ENCODE data around the gene MKNK2. TPM values are rescaled to one million over a fixed set of nuclear protein-coding genes. Genes with fewer than 3 reads are reported as not detected.

The MKNK2 gene
- polyA plus RNA-seq, 1 donor from 2014 or later, result 27.6 TPM

DNA sequence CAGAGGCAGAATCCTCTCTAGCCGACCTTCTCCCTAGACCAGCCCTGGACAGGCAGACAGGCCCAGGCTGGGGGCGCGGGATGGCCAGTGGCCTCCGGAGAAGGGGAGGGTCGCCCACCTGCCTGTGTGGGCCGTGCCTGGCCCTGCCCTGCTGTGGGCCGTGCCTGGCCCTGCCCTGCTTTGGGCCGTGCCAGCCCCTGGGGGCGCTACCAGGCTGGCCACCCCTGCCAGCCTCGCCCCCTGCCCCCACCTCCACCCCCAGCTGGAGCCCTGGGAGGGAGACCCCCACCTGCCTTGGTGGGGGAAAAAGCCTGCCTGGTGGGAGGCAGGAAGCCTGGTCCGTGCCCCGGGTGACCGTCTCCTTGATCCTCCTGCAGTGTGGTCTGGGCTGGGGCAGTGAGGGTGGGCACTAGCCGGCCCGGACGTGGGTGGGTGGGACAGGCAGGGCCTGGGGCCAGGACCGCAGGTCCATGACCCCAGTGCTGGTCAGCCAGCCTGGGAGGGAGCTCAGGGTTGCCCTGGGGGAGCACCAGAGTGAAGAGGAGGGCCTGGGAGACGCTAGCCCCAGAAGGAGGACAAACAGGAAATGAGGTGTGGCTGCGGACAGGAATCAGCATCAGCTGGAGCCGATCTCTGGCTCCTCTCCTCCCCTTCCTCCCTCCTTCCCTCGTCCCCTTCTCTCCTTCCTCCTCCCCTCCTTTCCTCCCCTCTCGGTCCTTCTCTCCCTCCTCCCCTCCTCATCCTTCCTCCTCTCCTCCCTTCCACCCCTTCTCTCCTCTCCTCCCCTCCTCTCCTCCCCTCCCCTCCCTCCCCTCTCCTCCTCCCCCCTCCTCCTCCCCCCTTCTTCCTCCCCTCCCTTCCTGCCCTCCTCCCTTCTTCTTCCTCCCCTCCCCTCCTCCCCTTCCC lies 5.1 kb upstream of the MKNK2 start:
- Histone ChIP-seq H3K4me3 (ENCODE audit: low read length) (no peak overlapping the region), H3K9ac (ENCODE audit: low read length) (peak overlapping the region; percentile 41), H3F3A (ENCODE audit: insufficient read depth, low read length, poor library complexity, severe bottlenecking) (no peaks in the 10 kb centered on the region), H3K9me3 (ENCODE audit: low read length) (no peaks in the 10 kb centered on the region), H4K20me1 (ENCODE audit: insufficient read depth) (no peaks in the 10 kb centered on the region), H3K27ac (ENCODE audit: low read length) (no peak overlapping the region), H3K27me3 (ENCODE audit: insufficient read depth, low read depth, low read length) (no peaks in the 10 kb centered on the region), H3K36me3 (ENCODE audit: insufficient read depth, low read length) (no peaks in the 10 kb centered on the region), H3K4me2 (ENCODE audit: low read length) (no peak overlapping the region), H3K9me2 (ENCODE audit: insufficient read depth, low read length) (no peaks in the 10 kb centered on the region), H3K79me2 (replicated peaks; ENCODE audit: insufficient read depth, low read length) (no peaks in the 10 kb centered on the region), H2AFZ (ENCODE audit: low read depth, low read length) (no peak overlapping the region)
- TF ChIP-seq SMC3 (conservative IDR thresholded peaks at IDR 0.05; ENCODE audit: poor library complexity) (no peak), TAF1 (IDR thresholded peaks at IDR 0.05; ENCODE audit: low read depth) (no peak), CTCF (IDR thresholded peaks at IDR 0.05; ENCODE audit: poor library complexity, severe bottlenecking) (no peak), REST (IDR thresholded peaks at IDR 0.05; ENCODE audit: borderline replicate concordance) (no peak), MXI1 (conservative IDR thresholded peaks at IDR 0.05; ENCODE audit: poor library complexity, severe bottlenecking) (no peak), RAD21 (conservative IDR thresholded peaks at IDR 0.05) (no peak)

GRCh38 chr19:2054763-2055162 lies 3.7 kb upstream of the MKNK2 start:
- H3F3A ChIP-seq (ENCODE audit: insufficient read depth, low read length, poor library complexity, severe bottlenecking), result no peaks in the 10 kb centered on the region
- H3K27ac ChIP-seq (ENCODE audit: low read length), result no peak overlapping the region

More at GRCh38 chr19:2054763-2055162, 3.7 kb upstream of the MKNK2 start:
- TF ChIP-seq CTCF (IDR thresholded peaks at IDR 0.05; ENCODE audit: poor library complexity, severe bottlenecking) (no peak), EZH2 (IDR thresholded peaks at IDR 0.05; ENCODE audit: borderline replicate concordance, insufficient read depth, low read length, poor library complexity, severe bottlenecking) (no peak), EP300 (conservative IDR thresholded peaks at IDR 0.05; ENCODE audit: poor library complexity, severe bottlenecking) (no peak), POLR2AphosphoS5 (IDR thresholded peaks at IDR 0.05) (no peak)
- no peak overlapping the region for H2AFZ ChIP-seq (ENCODE audit: low read depth, low read length)
- no peaks in the 10 kb centered on the region for H3K9me3 ChIP-seq (ENCODE audit: low read length)
- H3K9me2 ChIP-seq (ENCODE audit: insufficient read depth, low read length), result no peaks in the 10 kb centered on the region
- no peaks in the 10 kb centered on the region for H3K27me3 ChIP-seq (ENCODE audit: insufficient read depth, low read depth, low read length)
- H3K4me2 ChIP-seq (ENCODE audit: low read length), result no peak overlapping the region
- no peak overlapping the region for H3K4me3 ChIP-seq (ENCODE audit: low read length)
- H4K20me1 ChIP-seq (ENCODE audit: insufficient read depth), result peaks cover 6% of the 10 kb centered on the region
- peaks cover 11% of the 10 kb centered on the region for H3K79me2 ChIP-seq (replicated peaks; ENCODE audit: insufficient read depth, low read length)
- H3K9ac ChIP-seq (ENCODE audit: low read length), result no peak overlapping the region
- no peaks in the 10 kb centered on the region for H3K36me3 ChIP-seq (ENCODE audit: insufficient read depth, low read length)
